Ectodermal cell (in vitro differentiated cells): Measurements from ENCODE around the gene EMP3.
"Not testable (repeated sequence)": the region's sequence is repeated elsewhere in the genome, so short reads cannot be mapped to it uniquely, and the experiment has no call there.

Experiments
- H3K27ac ChIP-seq: 2 replicates; pipeline ENCODE4 v1.7.0; 2013; ENCODE audit warnings: mild to moderate bottlenecking, low read depth, low read length; ENCODE audit not compliant: insufficient read depth, poor library complexity, severe bottlenecking
- H3K27me3 ChIP-seq: 2 replicates; pipeline ENCODE4 v1.7.0; 2013; ENCODE audit warnings: mild to moderate bottlenecking, low read length; ENCODE audit not compliant: insufficient read depth, control insufficient read depth, poor library complexity, severe bottlenecking
- H3K36me3 ChIP-seq: one replicate; pipeline ENCODE4 v1.7.0; 2013; ENCODE audit warnings: low read length; ENCODE audit not compliant: control insufficient read depth, insufficient read depth
- H3K4me1 ChIP-seq: one replicate; pipeline ENCODE4 v1.7.0; 2013; ENCODE audit warnings: low read length; ENCODE audit not compliant: control insufficient read depth, insufficient read depth
- H3K4me3 ChIP-seq: 2 replicates; pipeline ENCODE4 v1.7.0; 2013; ENCODE audit warnings: low read depth, low read length, control low read depth; ENCODE audit not compliant: insufficient read depth
- H3K9me3 ChIP-seq: 2 replicates; pipeline ENCODE4 v1.7.0; 2013; ENCODE audit warnings: mild to moderate bottlenecking, low read length, moderate library complexity; ENCODE audit not compliant: control insufficient read depth
- WGBS, 2 experiments: methylation state at CpG; one replicate each; pipeline ENCODE4 v1.1.7; 2013; ENCODE audit warnings: missing lambda C conversion rate in 2 of 2; 5-methylcytosine and 5-hydroxymethylcytosine counted together

The EMP3 gene

DNA sequence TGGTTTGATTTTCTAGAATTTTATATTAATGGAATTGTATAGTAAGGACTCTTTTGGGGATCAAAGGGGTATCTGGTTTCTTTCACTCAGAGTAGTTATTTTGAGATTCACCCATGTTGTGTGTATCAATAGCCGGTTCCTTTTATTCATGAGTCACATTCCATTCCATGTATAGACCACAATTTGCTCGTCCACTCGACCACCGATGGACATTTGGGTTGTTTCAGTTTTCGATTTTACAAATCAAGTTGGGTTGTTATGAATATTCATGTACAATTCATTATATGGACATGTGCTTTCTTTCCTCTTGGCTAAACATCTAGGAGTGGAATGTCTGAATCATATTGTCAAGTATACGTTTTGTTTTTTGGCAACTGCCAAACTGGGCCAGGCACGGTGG, 9.6 kb upstream of the EMP3 start:
- Histone ChIP-seq H3K27me3 (no peaks in the 10 kb centered on the region), H3K4me3 (no peak overlapping the region), H3K27ac (no peak overlapping the region), H3K4me1 (peaks cover 7% of the 10 kb centered on the region), H3K36me3 (no peaks in the 10 kb centered on the region), H3K9me3 (no peaks in the 10 kb centered on the region)
- 85 to 89% methylated on average over 6 to 7 of the region's 7 CpGs for WGBS, 2 experiments

DNA sequence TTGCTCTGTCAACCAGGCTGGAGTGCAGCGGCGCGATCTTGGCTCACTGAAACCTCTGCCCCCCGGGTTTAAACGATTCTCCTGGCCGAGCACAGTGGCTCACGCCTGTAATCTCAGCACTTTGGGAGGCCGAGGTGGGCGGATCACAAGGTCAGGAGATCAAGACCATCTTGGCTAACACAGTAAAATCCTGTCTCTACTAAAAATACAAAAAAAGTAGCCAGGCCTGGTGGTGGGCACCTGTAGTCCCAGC, 7.7 kb upstream of the EMP3 start:
- H3K9me3 ChIP-seq, H3K4me3 ChIP-seq, H3K27me3 ChIP-seq, H3K36me3 ChIP-seq, H3K27ac ChIP-seq, H3K4me1 ChIP-seq: not testable (repeated sequence)
- WGBS, 2 experiments = 86 to 90% methylated on average over 9 of the region's 9 CpGs

DNA sequence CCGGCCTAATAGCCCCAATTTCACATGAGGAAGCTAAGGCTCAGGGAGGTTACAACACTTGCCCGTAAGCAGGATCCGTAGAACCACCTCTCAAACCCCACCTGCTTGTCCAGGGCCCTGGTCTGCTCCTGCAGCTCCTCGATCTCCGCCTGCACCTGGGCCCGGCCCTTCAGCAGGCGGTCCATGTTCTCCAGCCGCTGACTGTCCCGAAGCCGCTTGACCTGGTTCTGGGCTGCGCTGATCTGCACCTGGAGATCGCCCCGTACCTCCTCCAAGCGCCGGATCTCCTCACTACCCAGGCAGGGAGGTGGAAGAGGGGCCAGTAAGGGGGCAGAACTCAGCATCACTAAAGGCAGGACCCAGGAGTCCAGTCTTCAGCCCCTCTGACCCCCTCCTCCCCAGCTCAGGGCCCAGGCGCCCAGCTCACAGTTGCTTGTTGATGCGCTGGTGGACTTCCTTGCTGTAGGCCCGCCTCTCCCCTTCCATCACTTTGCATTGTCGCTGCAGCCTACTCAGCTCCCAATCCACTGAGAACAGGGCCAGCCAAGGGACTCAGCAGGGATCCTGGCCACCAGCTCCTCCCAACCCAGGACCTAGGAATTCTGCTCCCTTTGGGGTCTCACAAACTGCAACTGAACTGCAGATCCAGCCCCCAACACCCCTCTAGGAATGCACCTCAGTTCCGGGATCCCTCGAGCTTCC, 6.9 kb upstream of the EMP3 start:
- H3K36me3 ChIP-seq = no peaks in the 10 kb centered on the region
- H3K4me3 ChIP-seq = no peak overlapping the region
- no peak overlapping the region for H3K27ac ChIP-seq
- no peaks in the 10 kb centered on the region for H3K9me3 ChIP-seq
- H3K27me3 ChIP-seq = no peaks in the 10 kb centered on the region
- peaks cover 8% of the 10 kb centered on the region for H3K4me1 ChIP-seq
- 91 to 92% methylated on average over 21 of the region's 21 CpGs for WGBS, 2 experiments

DNA sequence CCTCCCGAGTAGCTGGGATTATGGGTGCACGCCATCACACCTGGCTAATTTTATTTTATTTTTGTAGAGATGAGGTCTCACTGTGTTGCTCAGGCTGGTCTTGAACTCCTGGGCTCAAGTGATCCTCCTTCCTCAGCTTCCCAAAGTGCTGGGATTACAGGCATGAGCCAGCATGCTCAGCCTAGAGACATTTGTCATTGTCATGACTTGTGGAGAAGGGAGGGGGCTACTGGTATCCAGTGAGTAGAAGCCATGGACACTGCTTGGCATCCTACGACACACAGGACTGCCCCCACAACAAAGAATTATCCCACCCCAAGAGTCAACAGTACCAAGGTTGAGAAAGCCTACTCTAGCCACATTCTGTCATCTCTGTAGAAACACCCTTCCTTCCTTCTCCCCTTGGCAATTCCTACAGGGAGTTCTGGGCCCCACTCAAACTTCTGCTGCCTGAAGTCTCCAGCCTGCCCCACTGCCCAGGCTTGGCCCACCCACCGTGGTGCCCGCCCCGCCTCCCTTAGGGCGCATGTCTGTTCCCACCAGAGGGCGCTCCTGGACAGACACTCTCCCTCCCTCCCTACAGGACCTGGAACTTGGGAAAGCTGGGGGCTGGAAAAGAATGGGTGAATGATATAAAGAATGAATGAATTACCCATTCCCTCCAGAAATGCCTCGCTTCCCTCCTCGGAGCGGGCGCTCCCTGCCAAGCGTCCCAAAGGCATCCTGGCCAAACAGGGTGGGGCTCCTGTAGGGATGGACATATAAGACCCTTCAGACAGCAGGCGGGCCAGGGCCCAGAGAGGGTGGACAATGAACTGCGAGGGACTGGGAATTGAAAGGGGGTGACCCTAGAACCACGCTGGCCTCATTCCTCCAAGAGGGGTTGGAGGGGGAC, 5.5 kb upstream of the EMP3 start:
- Histone ChIP-seq H3K4me1 (peaks cover 10% of the 10 kb centered on the region), H3K27me3 (no peaks in the 10 kb centered on the region), H3K27ac (no peak overlapping the region), H3K9me3 (no peaks in the 10 kb centered on the region), H3K36me3 (no peaks in the 10 kb centered on the region), H3K4me3 (no peak overlapping the region)
- 51 to 59% methylated on average over 15 to 16 of the region's 16 CpGs for WGBS, 2 experiments

- Histone ChIP-seq H3K27ac (peak overlapping the region; percentile 79), H3K4me1 (peaks cover 17% of the 10 kb centered on the region), H3K9me3 (no peaks in the 10 kb centered on the region), H3K36me3 (no peaks in the 10 kb centered on the region), H3K27me3 (peaks cover 5% of the 10 kb centered on the region), H3K4me3 (peak overlapping the region; percentile 56)
- 0 to 1% methylated on average over 22 of the region's 22 CpGs for WGBS, 2 experiments
These were observed 4.1 kb upstream of the EMP3 start for GRCh38 chr19:48321372-48321621.

DNA sequence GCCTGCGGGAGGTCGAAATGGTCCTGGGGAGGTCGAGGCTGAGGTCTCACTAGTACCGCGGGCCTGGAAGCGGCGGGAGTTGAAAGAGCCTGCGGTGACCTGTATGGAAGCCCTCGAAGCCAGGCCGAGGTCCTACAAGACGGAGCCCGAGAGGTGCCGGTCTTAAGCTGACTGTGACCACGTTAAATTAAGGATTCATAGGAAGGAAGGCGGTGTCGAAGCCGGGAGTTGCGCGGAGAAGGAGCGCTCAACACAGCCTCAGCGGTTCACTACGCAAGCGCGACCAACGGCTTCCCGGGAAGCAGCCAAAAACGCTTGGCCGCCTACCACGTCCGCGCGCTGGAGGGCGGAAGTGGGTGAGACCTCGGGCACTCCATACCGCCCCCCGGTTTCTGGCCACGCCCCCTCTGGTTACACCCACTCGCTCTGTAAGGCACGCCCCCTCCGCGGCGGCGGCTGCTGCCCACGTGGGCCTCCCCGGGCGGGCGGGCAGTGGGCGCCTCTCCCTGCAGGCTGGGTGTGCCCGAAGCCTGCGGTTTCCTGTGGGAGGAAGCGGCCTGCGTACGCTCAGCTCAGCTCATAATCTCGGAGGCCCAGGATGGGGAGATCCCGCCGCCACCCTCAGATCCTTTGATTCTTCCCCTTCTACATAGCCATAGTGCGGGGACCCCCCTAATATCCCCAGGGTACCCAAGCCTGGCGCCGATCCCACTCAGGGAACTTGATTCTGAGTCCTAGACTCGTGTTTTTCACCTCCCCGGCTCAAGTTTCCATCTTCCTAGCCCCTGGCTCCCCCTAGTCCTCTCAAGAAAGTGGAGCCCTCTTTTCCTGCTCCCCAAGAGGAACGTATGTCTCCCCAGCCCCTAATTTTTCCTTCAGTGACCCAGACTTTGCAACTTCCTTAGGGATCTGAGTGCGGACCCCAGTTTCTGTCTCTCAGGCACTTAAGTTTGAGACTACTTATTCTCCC, 3.4 kb upstream of the EMP3 start:
- H3K27me3 ChIP-seq = peaks cover 5% of the 10 kb centered on the region
- H3K27ac ChIP-seq = peak overlapping the region; percentile 79
- 6 to 7% methylated on average over 61 to 63 of the region's 63 CpGs for WGBS, 2 experiments
- H3K4me3 ChIP-seq = peak overlapping the region; percentile 56
- H3K36me3 ChIP-seq = no peaks in the 10 kb centered on the region
- H3K4me1 ChIP-seq = peaks cover 17% of the 10 kb centered on the region
- H3K9me3 ChIP-seq = no peaks in the 10 kb centered on the region

DNA sequence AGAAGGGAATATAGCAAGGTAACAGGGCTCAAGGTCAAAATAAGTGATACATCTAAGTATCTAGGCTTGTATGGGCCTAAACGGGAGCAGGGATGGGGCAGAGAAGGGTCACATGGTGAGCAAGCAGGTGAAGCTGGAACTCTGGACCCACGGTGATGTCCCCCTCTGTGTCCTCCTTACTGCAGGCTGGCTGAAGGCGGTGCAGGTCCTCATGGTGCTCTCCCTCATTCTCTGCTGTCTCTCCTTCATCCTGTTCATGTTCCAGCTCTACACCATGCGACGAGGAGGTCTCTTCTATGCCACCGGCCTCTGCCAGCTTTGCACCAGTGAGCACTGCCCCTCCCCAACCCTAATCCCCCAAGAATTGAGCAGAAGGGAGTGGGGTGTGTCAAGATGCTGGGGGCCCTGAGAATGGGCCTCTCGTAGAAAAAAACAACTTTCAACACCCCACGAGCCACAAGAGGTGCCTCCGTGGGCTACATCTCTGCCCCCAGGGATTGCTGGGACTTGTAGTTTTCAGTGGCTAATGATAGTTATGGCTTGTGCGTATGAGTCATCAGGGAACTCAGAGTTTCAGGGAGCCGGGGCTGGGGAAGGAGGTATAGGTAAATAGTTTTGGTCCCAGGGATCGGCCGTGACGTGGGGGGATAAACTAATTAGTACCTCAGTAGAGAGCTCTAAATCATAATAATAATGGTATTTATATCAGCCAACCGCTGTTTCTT, 4.0 kb downstream of the EMP3 start:
- Histone ChIP-seq H3K9me3 (no peaks in the 10 kb centered on the region), H3K27me3 (peaks cover 5% of the 10 kb centered on the region), H3K4me3 (no peak overlapping the region), H3K36me3 (no peaks in the 10 kb centered on the region), H3K27ac (no peak overlapping the region), H3K4me1 (peaks cover 19% of the 10 kb centered on the region)
- 90% methylated on average over 11 to 15 of the region's 15 CpGs for WGBS, 2 experiments

DNA sequence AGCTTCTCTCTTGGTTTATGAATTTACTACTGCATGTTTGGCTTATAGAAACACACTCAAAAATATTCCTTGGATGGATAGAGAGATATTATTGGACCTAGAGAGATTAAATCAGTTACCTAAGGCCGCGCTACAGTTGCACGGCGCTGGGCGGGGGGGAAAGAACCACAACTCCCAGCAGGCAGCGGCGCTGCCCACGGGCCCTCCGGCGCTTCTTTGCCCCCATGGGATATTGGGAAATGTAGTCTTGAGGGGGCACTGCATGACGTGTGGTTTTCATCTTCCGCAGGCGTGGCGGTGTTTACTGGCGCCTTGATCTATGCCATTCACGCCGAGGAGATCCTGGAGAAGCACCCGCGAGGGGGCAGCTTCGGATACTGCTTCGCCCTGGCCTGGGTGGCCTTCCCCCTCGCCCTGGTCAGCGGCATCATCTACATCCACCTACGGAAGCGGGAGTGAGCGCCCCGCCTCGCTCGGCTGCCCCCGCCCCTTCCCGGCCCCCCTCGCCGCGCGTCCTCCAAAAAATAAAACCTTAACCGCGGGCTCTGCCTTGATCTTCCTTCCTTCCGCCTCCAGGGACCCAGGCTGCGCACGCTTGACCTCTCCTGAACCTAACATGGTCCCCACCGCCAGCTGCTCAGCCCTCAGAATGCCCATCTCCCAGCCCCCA, 4.8 kb downstream of the EMP3 start:
- Histone ChIP-seq H3K36me3 (no peaks in the 10 kb centered on the region), H3K27me3 (peaks cover 10% of the 10 kb centered on the region), H3K27ac (no peak overlapping the region), H3K4me3 (no peak overlapping the region), H3K4me1 (peaks cover 15% of the 10 kb centered on the region), H3K9me3 (no peaks in the 10 kb centered on the region)
- 78 to 84% methylated on average over 41 of the region's 41 CpGs for WGBS, 2 experiments

DNA sequence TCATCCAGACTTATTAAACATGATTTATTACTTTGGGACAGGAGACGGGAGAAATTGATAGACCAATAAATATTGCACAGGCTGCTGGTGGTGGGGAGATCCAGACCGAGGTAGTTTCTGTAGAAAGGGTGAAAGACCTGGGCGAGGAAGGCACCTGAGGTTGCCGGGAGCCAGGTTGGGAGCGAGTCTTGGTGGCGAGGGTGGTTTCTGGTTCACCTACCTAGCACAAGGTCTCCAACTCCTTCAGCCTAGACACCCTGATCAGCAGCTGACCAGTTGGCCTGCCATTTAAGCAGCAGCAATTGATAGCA, 7.0 kb downstream of the EMP3 start:
- H3K27ac ChIP-seq = no peak overlapping the region
- H3K9me3 ChIP-seq = no peaks in the 10 kb centered on the region
- H3K4me3 ChIP-seq = peak overlapping the region; percentile 21
- no peaks in the 10 kb centered on the region for H3K36me3 ChIP-seq
- peaks cover 5% of the 10 kb centered on the region for H3K27me3 ChIP-seq
- H3K4me1 ChIP-seq = peaks cover 10% of the 10 kb centered on the region
- 83% methylated on average over 6 of the region's 6 CpGs for WGBS, 2 experiments
